ENCODE measurements around the gene ARFGEF2.

ARFGEF2 gene

GRCh38 chr20:49037962-49038387, 116.5 kb downstream of the ARFGEF2 start:
- in situ Hi-C loops (cut with MboI; ENCODE audit: low pct_unique_long_range_greater_than_20kb, low sequenced_read_pairs, unreplicated experiment): no loop called here
- TF ChIP-seq CTCF (IDR thresholded peaks at IDR 0.05; ENCODE audit: extremely low read depth, insufficient read depth, missing control alignments): no peak
- DNase-seq (ENCODE audit: low spot score): no peak

GRCh38 chr20:49039854-49040253, 118.3 kb downstream of the ARFGEF2 start:
- no peak for TF ChIP-seq CTCF (IDR thresholded peaks at IDR 0.05; ENCODE audit: extremely low read depth, insufficient read depth, missing control alignments)
- in situ Hi-C loops (cut with MboI; ENCODE audit: low pct_unique_long_range_greater_than_20kb, low sequenced_read_pairs, unreplicated experiment): no loop called here
- DNase-seq (ENCODE audit: low spot score): no peak

DNA sequence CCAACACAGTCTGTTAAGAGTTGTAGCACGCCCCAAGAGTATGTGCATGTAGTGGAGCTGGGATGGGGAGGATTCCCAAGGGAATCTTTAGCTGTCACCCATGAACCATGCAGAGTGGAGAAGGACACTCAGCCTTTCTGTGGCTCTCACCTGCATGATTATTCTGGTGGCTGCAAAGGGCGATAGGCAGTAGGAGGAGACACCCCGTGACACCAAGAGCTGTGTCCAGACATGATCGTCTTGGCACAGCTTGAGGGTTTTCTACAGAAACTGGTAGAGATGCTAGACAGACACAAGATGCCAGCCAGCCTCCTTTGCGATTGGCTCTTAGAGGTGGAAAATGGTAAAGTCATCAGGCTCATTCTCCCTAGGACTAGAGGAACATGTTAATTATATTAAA, 121.5 kb downstream of the ARFGEF2 start:
- DNase-seq (ENCODE audit: low spot score): no peak
- in situ Hi-C loops (cut with MboI; ENCODE audit: low pct_unique_long_range_greater_than_20kb, low sequenced_read_pairs, unreplicated experiment): no loop called here
- no peak for TF ChIP-seq CTCF (IDR thresholded peaks at IDR 0.05; ENCODE audit: extremely low read depth, insufficient read depth, missing control alignments)

DNA sequence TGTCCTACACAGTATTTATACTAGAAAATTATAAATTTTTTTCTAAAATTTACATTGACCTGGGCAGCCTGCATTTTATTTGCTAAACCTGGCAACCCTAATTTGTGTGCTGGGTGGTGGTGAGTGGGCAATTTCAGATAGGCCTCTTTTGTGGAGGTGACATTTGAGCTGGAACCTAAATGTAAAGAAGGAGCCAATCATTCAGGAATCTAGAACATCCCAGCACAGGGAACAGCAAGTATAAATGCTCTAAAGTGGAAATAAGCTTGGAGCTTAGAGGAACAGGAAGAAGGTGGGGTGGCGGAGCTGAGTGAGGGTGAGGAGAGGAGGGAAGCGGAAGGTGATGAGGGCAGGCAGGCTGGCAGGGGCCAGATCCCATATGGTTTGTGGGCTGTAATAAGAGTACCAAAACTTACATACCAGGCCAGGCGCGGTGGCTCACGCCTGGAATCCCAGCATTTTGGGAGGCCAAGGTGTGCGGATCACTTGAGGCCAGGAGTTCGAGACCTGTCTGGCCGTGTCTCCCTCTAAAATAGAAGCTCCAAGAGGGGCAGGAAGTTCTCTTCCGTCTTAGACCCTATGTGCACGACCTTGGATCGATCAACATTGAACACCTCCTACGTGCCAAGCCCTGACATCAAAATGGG, 124.1 kb downstream of the ARFGEF2 start:
- DNase-seq (ENCODE audit: low spot score): no peak
- no peak for TF ChIP-seq CTCF (IDR thresholded peaks at IDR 0.05; ENCODE audit: extremely low read depth, insufficient read depth, missing control alignments)
- in situ Hi-C loops (cut with MboI; ENCODE audit: low pct_unique_long_range_greater_than_20kb, low sequenced_read_pairs, unreplicated experiment): no loop called here

DNA sequence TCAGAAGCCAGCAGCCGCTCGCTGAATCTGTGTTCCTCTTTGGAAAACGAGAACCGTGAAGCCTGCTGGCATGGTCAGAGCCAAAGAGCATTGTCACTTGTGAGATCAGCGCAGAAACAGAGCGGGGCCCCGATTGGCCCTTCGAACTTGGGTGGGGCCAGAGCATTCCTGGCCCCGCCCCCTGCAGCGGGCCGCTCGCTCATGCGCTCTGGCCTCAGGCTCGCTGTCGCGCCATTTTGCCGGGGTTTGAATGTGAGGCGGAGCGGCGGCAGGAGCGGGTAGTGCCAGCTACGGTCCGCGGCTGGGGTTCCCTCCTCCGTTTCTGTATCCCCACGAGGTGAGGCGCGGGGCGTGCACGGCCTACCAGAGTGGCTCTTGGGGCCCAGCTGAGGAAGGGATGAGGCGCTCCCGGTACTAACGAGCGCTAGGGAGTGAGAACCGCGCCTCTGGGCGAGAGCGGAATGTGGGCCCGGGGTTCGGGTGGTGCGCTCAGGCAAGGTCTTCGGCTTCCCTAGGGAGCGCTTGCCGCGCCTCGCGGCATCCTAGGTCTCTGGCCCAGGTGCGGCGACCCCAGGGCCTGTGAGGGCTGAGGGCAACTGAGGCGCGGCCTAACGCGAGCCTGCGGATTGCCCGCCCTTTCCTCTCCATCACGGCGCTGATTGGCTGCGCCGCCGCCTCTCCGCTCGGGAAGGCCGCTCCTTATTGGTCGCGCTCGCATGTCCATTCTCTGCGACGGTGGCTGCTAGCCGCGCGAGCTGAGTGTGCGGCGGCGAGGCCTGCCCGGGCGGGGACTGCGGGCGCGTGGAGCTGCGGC, 124.8 kb downstream of the ARFGEF2 start, which contains the start of gene CSE1L:
Gene CSE1L, plus strand, starts transcription at position 226 of the 814 bp plus-strand sequence. CDS start 12,152 bp downstream, outside the sequence.
- DNase-seq (ENCODE audit: low spot score): peak; percentile 94
- in situ Hi-C loops (cut with MboI; ENCODE audit: low pct_unique_long_range_greater_than_20kb, low sequenced_read_pairs, unreplicated experiment): no loop called here
- no peak for TF ChIP-seq CTCF (IDR thresholded peaks at IDR 0.05; ENCODE audit: extremely low read depth, insufficient read depth, missing control alignments)

- no peak for TF ChIP-seq CTCF (IDR thresholded peaks at IDR 0.05; ENCODE audit: extremely low read depth, insufficient read depth, missing control alignments)
- DNase-seq (ENCODE audit: low spot score): no peak
- in situ Hi-C loops (cut with MboI; ENCODE audit: low pct_unique_long_range_greater_than_20kb, low sequenced_read_pairs, unreplicated experiment): no loop called here
Observed at GRCh38 chr20:49052334-49052733, 130.8 kb downstream of the ARFGEF2 start.
